ENCODE results near the gene ACBD6. TPM values are rescaled to one million over a fixed set of nuclear protein-coding genes. Genes with fewer than 3 reads are reported as not detected.

The ACBD6 gene
- total RNA-seq, 1 donor from 2014 or later = 43.4 TPM

DNA sequence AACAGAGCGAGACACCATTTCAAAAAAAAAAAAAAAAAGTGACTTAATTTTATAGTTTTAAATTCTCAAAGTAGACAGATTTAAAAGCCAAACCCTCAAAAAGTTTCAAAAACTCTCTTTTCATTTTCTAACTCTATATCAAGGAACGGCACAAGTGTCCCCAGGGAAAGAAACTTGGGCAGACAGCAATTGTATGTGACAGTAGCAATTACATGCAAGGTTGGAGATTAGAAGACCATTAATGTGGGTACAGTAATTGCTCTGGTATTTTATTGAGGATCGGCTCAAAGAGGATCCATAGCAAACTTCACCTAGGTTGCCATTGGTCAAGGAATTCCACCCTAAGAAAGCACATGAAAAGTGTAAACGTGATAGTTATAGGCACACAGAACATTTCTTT is 46.2 kb downstream of the ACBD6 start:
- H4K20me1 ChIP-seq (ENCODE audit: insufficient read depth, low read length) = peaks cover 15% of the 10 kb centered on the region
- no peaks in the 10 kb centered on the region for H3K9me3 ChIP-seq (ENCODE audit: insufficient read depth, low read depth, low read length)
- DNase-seq (ENCODE audit: low read depth) (peak; percentile 2), FAIRE-seq (peak; percentile 34)
- Mint-ChIP-seq H3K9me3 (ENCODE audit: unreplicated experiment) (peaks cover 7% of the 10 kb centered on the region), H3K4me3 (ENCODE audit: unreplicated experiment) (no peak overlapping the region), H3K4me1 (ENCODE audit: low read depth, unreplicated experiment) (no peaks in the 10 kb centered on the region), H3K36me3 (ENCODE audit: low read depth, unreplicated experiment) (peaks cover 32% of the 10 kb centered on the region), H3K27me3 (ENCODE audit: low read depth, unreplicated experiment) (no peaks in the 10 kb centered on the region), H3K27ac (ENCODE audit: unreplicated experiment) (no peak overlapping the region)
- peaks cover 11% of the 10 kb centered on the region for H3K79me2 ChIP-seq (ENCODE audit: insufficient read depth, low read length)
- H2AFZ ChIP-seq (ENCODE audit: low read depth, low read length) = no peak overlapping the region
- no peak overlapping the region for H3K4me3 ChIP-seq (ENCODE audit: insufficient read depth, low read depth, low read length)
- no peaks in the 10 kb centered on the region for H3K4me1 ChIP-seq (ENCODE audit: insufficient read depth, low read length)
- no peak overlapping the region for H3K27ac ChIP-seq (ENCODE audit: low read depth, low read length)
- no peaks in the 10 kb centered on the region for H3K27me3 ChIP-seq (ENCODE audit: insufficient read depth, low read length)
- H3K36me3 ChIP-seq (ENCODE audit: insufficient read depth, low read length) = no peaks in the 10 kb centered on the region
- TF ChIP-seq EZH2 (IDR thresholded peaks at IDR 0.05; ENCODE audit: insufficient read depth, low read length) = no peak
- TF ChIP-seq, protein P1, sequence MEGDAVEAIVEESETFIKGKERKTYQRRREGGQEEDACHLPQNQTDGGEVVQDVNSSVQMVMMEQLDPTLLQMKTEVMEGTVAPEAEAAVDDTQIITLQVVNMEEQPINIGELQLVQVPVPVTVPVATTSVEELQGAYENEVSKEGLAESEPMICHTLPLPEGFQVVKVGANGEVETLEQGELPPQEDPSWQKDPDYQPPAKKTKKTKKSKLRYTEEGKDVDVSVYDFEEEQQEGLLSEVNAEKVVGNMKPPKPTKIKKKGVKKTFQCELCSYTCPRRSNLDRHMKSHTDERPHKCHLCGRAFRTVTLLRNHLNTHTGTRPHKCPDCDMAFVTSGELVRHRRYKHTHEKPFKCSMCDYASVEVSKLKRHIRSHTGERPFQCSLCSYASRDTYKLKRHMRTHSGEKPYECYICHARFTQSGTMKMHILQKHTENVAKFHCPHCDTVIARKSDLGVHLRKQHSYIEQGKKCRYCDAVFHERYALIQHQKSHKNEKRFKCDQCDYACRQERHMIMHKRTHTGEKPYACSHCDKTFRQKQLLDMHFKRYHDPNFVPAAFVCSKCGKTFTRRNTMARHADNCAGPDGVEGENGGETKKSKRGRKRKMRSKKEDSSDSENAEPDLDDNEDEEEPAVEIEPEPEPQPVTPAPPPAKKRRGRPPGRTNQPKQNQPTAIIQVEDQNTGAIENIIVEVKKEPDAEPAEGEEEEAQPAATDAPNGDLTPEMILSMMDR (IDR thresholded peaks at IDR 0.05; ENCODE audit: insufficient read depth, low read depth, low read length) = no peak
- H3K9ac ChIP-seq (ENCODE audit: low read length) = no peak overlapping the region
- no peak overlapping the region for H3K4me2 ChIP-seq (ENCODE audit: low read length)

DNA sequence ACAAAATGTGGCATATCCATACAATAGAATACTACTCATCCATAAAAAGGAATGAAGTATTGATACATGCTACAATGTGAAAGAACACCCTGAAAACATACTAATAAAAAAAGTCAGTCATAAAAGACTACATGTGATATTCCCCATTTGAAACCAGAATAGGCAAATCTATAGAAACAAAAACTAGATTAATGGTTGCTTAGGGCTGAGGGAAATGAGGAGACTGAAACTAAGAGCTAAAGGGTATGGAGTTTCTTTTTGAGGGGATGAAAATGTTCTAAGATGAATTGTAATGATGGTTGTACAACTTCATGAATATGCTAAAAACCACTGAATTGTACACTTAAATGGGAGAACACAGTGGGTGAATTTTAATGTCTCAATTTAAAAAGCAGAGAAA is 50.9 kb downstream of the ACBD6 start:
- Mint-ChIP-seq H3K4me1 (ENCODE audit: low read depth, unreplicated experiment) (no peaks in the 10 kb centered on the region), H3K36me3 (ENCODE audit: low read depth, unreplicated experiment) (peaks cover 20% of the 10 kb centered on the region), H3K27ac (ENCODE audit: unreplicated experiment) (no peak overlapping the region), H3K27me3 (ENCODE audit: low read depth, unreplicated experiment) (no peaks in the 10 kb centered on the region), H3K4me3 (ENCODE audit: unreplicated experiment) (no peak overlapping the region), H3K9me3 (ENCODE audit: unreplicated experiment) (peaks cover 6% of the 10 kb centered on the region)
- H3K9ac ChIP-seq (ENCODE audit: low read length) = no peak overlapping the region
- no peak overlapping the region for H3K27ac ChIP-seq (ENCODE audit: low read depth, low read length)
- peaks cover 3% of the 10 kb centered on the region for H4K20me1 ChIP-seq (ENCODE audit: insufficient read depth, low read length)
- TF ChIP-seq EZH2 (IDR thresholded peaks at IDR 0.05; ENCODE audit: insufficient read depth, low read length) = no peak
- TF ChIP-seq, protein P1 (IDR thresholded peaks at IDR 0.05; ENCODE audit: insufficient read depth, low read depth, low read length) = no peak
- no peaks in the 10 kb centered on the region for H3K9me3 ChIP-seq (ENCODE audit: insufficient read depth, low read depth, low read length)
- H3K4me2 ChIP-seq (ENCODE audit: low read length) = no peak overlapping the region
- H3K27me3 ChIP-seq (ENCODE audit: insufficient read depth, low read length) = no peaks in the 10 kb centered on the region
- no peak overlapping the region for H2AFZ ChIP-seq (ENCODE audit: low read depth, low read length)
- H3K36me3 ChIP-seq (ENCODE audit: insufficient read depth, low read length) = no peaks in the 10 kb centered on the region
- no peaks in the 10 kb centered on the region for H3K4me1 ChIP-seq (ENCODE audit: insufficient read depth, low read length)
- peaks cover 8% of the 10 kb centered on the region for H3K79me2 ChIP-seq (ENCODE audit: insufficient read depth, low read length)
- no peak for FAIRE-seq
- DNase-seq (ENCODE audit: low read depth) = no peak
- no peak overlapping the region for H3K4me3 ChIP-seq (ENCODE audit: insufficient read depth, low read depth, low read length)

- no peak overlapping the region for H3K4me3 ChIP-seq (ENCODE audit: insufficient read depth, low read depth, low read length)
- H3K27ac Mint-ChIP-seq (ENCODE audit: unreplicated experiment) = no peak overlapping the region
- no peak for DNase-seq (ENCODE audit: low read depth)
- H3K4me2 ChIP-seq (ENCODE audit: low read length) = no peak overlapping the region
- H3K36me3 Mint-ChIP-seq (ENCODE audit: low read depth, unreplicated experiment) = no peaks in the 10 kb centered on the region
- TF ChIP-seq, protein P1 (IDR thresholded peaks at IDR 0.05; ENCODE audit: insufficient read depth, low read depth, low read length) = no peak
- no peak for TF ChIP-seq EZH2 (IDR thresholded peaks at IDR 0.05; ENCODE audit: insufficient read depth, low read length)
- no peaks in the 10 kb centered on the region for H3K4me1 Mint-ChIP-seq (ENCODE audit: low read depth, unreplicated experiment)
- H2AFZ ChIP-seq (ENCODE audit: low read depth, low read length) = no peak overlapping the region
- no peaks in the 10 kb centered on the region for H3K36me3 ChIP-seq (ENCODE audit: insufficient read depth, low read length)
- H3K9me3 ChIP-seq (ENCODE audit: insufficient read depth, low read depth, low read length) = no peaks in the 10 kb centered on the region
- peaks cover 5% of the 10 kb centered on the region for H4K20me1 ChIP-seq (ENCODE audit: insufficient read depth, low read length)
- no peaks in the 10 kb centered on the region for H3K9me3 Mint-ChIP-seq (ENCODE audit: unreplicated experiment)
- no peaks in the 10 kb centered on the region for H3K27me3 ChIP-seq (ENCODE audit: insufficient read depth, low read length)
- no peak overlapping the region for H3K27ac ChIP-seq (ENCODE audit: low read depth, low read length)
- peaks cover 4% of the 10 kb centered on the region for H3K79me2 ChIP-seq (ENCODE audit: insufficient read depth, low read length)
- H3K4me3 Mint-ChIP-seq (ENCODE audit: unreplicated experiment) = no peak overlapping the region
- FAIRE-seq = no peak
- H3K4me1 ChIP-seq (ENCODE audit: insufficient read depth, low read length) = no peaks in the 10 kb centered on the region
- H3K9ac ChIP-seq (ENCODE audit: low read length) = no peak overlapping the region
- H3K27me3 Mint-ChIP-seq (ENCODE audit: low read depth, unreplicated experiment) = no peaks in the 10 kb centered on the region
Measured at GRCh38 chr1:180444522-180444921, 57.9 kb downstream of the ACBD6 start.

Data from astrocyte (in vitro differentiated cells and primary cell).